H9 (cell line): Measurements from ENCODE around the gene IMPDH2. TPM values are rescaled to one million over a fixed set of nuclear protein-coding genes. Genes with fewer than 3 reads are reported as not detected.
A peak's percentile ranks its signal among the peaks of the same experiment; 100 is the strongest.

ENCODE experiments used
- DNase-seq: peaks from one replicate; pipeline ENCODE4 v3.0.0-alpha.2; 2017
- H2AFZ ChIP-seq: one replicate; pipeline ENCODE4 v1.6.1; 2013; ENCODE audit warnings: mild to moderate bottlenecking, low read length, control low read depth, moderate library complexity
- H2AK5ac ChIP-seq: 2 replicates; pipeline ENCODE4 v1.6.1; 2013; ENCODE audit warnings: low read length, control low read depth, mixed read lengths; ENCODE audit not compliant: insufficient read length
- H2BK120ac ChIP-seq: one replicate; pipeline ENCODE4 v1.6.1; 2013; ENCODE audit warnings: low read depth, mild to moderate bottlenecking, low read length, control low read depth, inconsistent platforms; ENCODE audit not compliant: poor library complexity, severe bottlenecking
- H2BK12ac ChIP-seq: 2 replicates; pipeline ENCODE4 v1.6.1; 2013; ENCODE audit warnings: low read length, control low read depth, mixed read lengths, low read depth; ENCODE audit not compliant: insufficient read length
- H2BK15ac ChIP-seq: 2 replicates; pipeline ENCODE4 v1.6.1; 2013; ENCODE audit warnings: low read depth, low read length, control low read depth
- H2BK20ac ChIP-seq: one replicate; pipeline ENCODE4 v1.6.1; 2013; ENCODE audit warnings: low read depth, mild to moderate bottlenecking, low read length, control low read depth, inconsistent platforms; ENCODE audit not compliant: poor library complexity, severe bottlenecking
- H2BK5ac ChIP-seq: 2 replicates; pipeline ENCODE4 v1.6.1; 2013; ENCODE audit warnings: low read length, control low read depth, mixed read lengths; ENCODE audit not compliant: insufficient read length
- H3K14ac ChIP-seq: 2 replicates; pipeline ENCODE4 v1.6.1; 2013; ENCODE audit warnings: low read length, control low read depth; ENCODE audit not compliant: insufficient read depth
- H3K18ac ChIP-seq: 2 replicates; pipeline ENCODE4 v1.6.1; 2013; ENCODE audit warnings: low read depth, mild to moderate bottlenecking, mixed read lengths, low read length, control low read depth; ENCODE audit not compliant: insufficient read length
- H3K23ac ChIP-seq: 2 replicates; pipeline ENCODE4 v1.6.1; 2013; ENCODE audit warnings: low read length, control low read depth, mixed read lengths, low read depth; ENCODE audit not compliant: insufficient read length
- H3K23me2 ChIP-seq: 2 replicates; pipeline ENCODE4 v1.6.1; 2013; ENCODE audit warnings: low read depth, mild to moderate bottlenecking, mixed read lengths, low read length, control low read depth; ENCODE audit not compliant: insufficient read length, poor library complexity, severe bottlenecking
- H3K27ac ChIP-seq: 2 replicates; pipeline ENCODE4 v1.5.1; 2013; ENCODE audit warnings: low read length, control low read depth, mixed read lengths, low read depth; ENCODE audit not compliant: insufficient read length
- H3K27me3 ChIP-seq: 2 replicates; pipeline ENCODE4 v1.6.1; 2013; ENCODE audit warnings: low read length, control low read depth, inconsistent platforms; ENCODE audit not compliant: insufficient read depth
- H3K4ac ChIP-seq: 2 replicates; pipeline ENCODE4 v1.6.1; 2013; ENCODE audit warnings: low read depth, mild to moderate bottlenecking, control low read depth, inconsistent platforms, low read length, moderate library complexity
- H3K4me1 ChIP-seq: 2 replicates; pipeline ENCODE4 v1.6.1; 2013; ENCODE audit warnings: low read length, control low read depth, inconsistent platforms; ENCODE audit not compliant: insufficient read depth
- H3K4me2 ChIP-seq: 2 replicates; pipeline ENCODE4 v1.6.1; 2013; ENCODE audit warnings: low read length, control low read depth, mixed read lengths; ENCODE audit not compliant: insufficient read length, insufficient read depth
- H3K56ac ChIP-seq: 2 replicates; pipeline ENCODE4 v1.6.1; 2013; ENCODE audit warnings: low read depth, mild to moderate bottlenecking, mixed read lengths, low read length, control low read depth; ENCODE audit not compliant: insufficient read length
- H3K79me1 ChIP-seq: 2 replicates; pipeline ENCODE4 v1.6.1; 2013; ENCODE audit warnings: low read depth, mild to moderate bottlenecking, moderate library complexity, low read length, control low read depth, inconsistent platforms; ENCODE audit not compliant: insufficient read depth, poor library complexity, severe bottlenecking
- H3K79me2 ChIP-seq: 2 replicates; pipeline ENCODE4 v1.6.1; 2013; ENCODE audit warnings: low read length, control low read depth, inconsistent platforms; ENCODE audit not compliant: insufficient read depth
- H3K9ac ChIP-seq: 2 replicates; pipeline ENCODE4 v1.6.1; 2013; ENCODE audit warnings: low read length, control low read depth, mixed read lengths; ENCODE audit not compliant: insufficient read length; ENCODE audit errors: extremely low read depth
- H3K9me3 ChIP-seq: one replicate; pipeline ENCODE4 v1.6.1; 2013; ENCODE audit warnings: low read depth, low read length, inconsistent platforms; ENCODE audit not compliant: control insufficient read depth
- H3T11ph ChIP-seq: one replicate; pipeline ENCODE4 v1.6.1; 2013; ENCODE audit warnings: mild to moderate bottlenecking, low read length, control low read depth, inconsistent platforms
- H4K20me1 ChIP-seq: one replicate; pipeline ENCODE4 v1.6.1; 2013; ENCODE audit not compliant: control insufficient read depth, insufficient read length, insufficient read depth
- H4K5ac ChIP-seq: 2 replicates; pipeline ENCODE4 v1.6.1; 2013; ENCODE audit warnings: low read depth, mild to moderate bottlenecking, mixed read lengths, low read length, control low read depth; ENCODE audit not compliant: insufficient read length
- H4K8ac ChIP-seq: replicated peaks from 2 replicates; pipeline ENCODE4 v1.6.1; 2013; ENCODE audit warnings: low read length, control low read depth, mixed read lengths, low read depth; ENCODE audit not compliant: insufficient read length
- H4K91ac ChIP-seq: 2 replicates; pipeline ENCODE4 v1.6.1; 2013; ENCODE audit warnings: low read depth, mild to moderate bottlenecking, moderate library complexity, mixed read lengths, low read length, control low read depth; ENCODE audit not compliant: insufficient read length
- H3K27ac Mint-ChIP-seq, 3 experiments: 2 replicates in 2 of 3; 3 replicates in 1 of 3; pipeline ENCODE4 v1.8.0; 2020 to 2021; ENCODE audit warnings: mixed read lengths in 3 of 3, mild to moderate bottlenecking in 1 of 3, moderate library complexity in 1 of 3
- H3K27me3 Mint-ChIP-seq: 2 replicates; pipeline ENCODE4 v1.8.0; 2021; ENCODE audit warnings: low read depth, mild to moderate bottlenecking, moderate library complexity, mixed read lengths
- H3K36me3 Mint-ChIP-seq, 3 experiments: 2 replicates in 2 of 3; 3 replicates in 1 of 3; pipeline ENCODE4 v1.8.0; 2020 to 2021; ENCODE audit warnings: low read depth in 3 of 3, mixed read lengths in 3 of 3; ENCODE audit not compliant: insufficient read depth in 1 of 3
- H3K4me1 Mint-ChIP-seq, 2 experiments: 2 replicates each; pipeline ENCODE4 v1.8.0; 2020; ENCODE audit warnings: mixed read lengths in 2 of 2
- H3K4me3 Mint-ChIP-seq, 2 experiments: 2 replicates in 1 of 2; 3 replicates in 1 of 2; pipeline ENCODE4 v1.8.0; 2020 to 2021; ENCODE audit warnings: mild to moderate bottlenecking in 2 of 2, mixed read lengths in 2 of 2, moderate library complexity in 1 of 2
- H3K9me3 Mint-ChIP-seq, 2 experiments: 2 replicates in 1 of 2; 3 replicates in 1 of 2; pipeline ENCODE4 v1.8.0; 2020; ENCODE audit warnings: mild to moderate bottlenecking in 2 of 2, mixed read lengths in 2 of 2, moderate library complexity in 1 of 2
- WGBS: extraction: QIAGEN DNeasy Blood & Tissue Kit; methylation state at CpG from one replicate; pipeline ENCODE4 v1.1.7; 2013; ENCODE audit warnings: missing lambda C conversion rate, low lambda C conversion rate, mixed read lengths; ENCODE audit not compliant: insufficient read length; ENCODE audit errors: extremely low coverage; 5-methylcytosine and 5-hydroxymethylcytosine counted together
- total RNA-seq: library from RNA; stranded (reverse); gene quantifications from 2 replicates; pipeline ENCODE4 v1.2.1, GENCODE V29; 2021
- TF ChIP-seq, protein P1 (sequence below): fragments of 200-600 bp; sonication (generic); conservative IDR thresholded peaks from 3 replicates; pipeline ENCODE4 v1.8.0; 2021; ENCODE audit warnings: antibody characterized with exemption, mild to moderate bottlenecking

IMPDH2 gene
- total RNA-seq, 1 experiment from 2014 or later = 408 TPM

DNA sequence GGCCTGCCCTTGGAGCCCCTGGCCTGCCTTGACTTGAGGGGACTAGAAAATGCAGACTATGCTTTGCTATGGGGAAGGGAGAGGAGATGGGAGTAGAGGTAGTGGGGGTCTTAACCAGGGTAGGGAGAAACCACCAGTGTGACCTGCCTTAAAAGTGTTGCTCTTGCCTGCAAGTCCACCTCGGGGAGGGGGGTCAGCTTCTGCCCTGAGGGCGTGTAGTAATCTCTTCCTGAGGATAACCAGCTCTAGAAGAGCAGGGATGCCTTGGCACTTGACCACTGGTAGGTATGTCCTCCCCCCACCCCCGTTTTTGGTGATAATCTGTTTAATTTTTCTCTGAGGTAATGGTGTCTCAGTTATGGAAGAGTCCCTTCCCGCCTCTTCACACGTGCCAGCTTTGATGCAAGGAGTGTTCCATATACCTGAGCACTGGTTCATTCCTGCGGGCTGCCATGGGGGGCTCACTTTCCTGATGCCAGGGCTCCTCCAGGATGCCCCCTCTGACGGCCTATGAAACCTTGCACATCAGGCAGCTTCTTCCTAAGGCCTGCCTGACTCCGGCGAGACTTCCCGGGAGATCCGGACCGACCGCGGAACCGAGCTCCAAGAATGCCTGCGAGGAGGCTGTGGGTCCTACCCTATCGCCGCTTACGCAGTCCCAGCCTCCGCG lies 39.9 kb downstream of the IMPDH2 start:
- H2BK5ac ChIP-seq = no peak overlapping the region
- no peak overlapping the region for H4K8ac ChIP-seq
- peak overlapping the region; percentile 49; the same call in 1 of the 2 replicates for H3K14ac ChIP-seq
- WGBS = no CpG with 5 or more reads among the region's 21 CpGs
- Mint-ChIP-seq H3K27ac (peak overlapping the region; percentile 86 to 97 (median 91); a peak in 5 of 7 replicates), H3K36me3 (peaks cover 6 to 33% (median 11%) of the 10 kb centered on the region in 3 experiments), H3K27me3 (no peaks in the 10 kb centered on the region; the same call in 1 of the 2 replicates), H3K9me3 (no peaks in the 10 kb centered on the region), H3K4me3 (peak overlapping the region; percentile 88 to 94), H3K4me1 (peaks cover 20% of the 10 kb centered on the region in 2 experiments)
- H2BK20ac ChIP-seq = no peak overlapping the region
- H2AFZ ChIP-seq = no peak overlapping the region
- peak overlapping the region; percentile 81 for H3K18ac ChIP-seq
- H3K56ac ChIP-seq = no peak overlapping the region
- H3K79me2 ChIP-seq = no peaks in the 10 kb centered on the region; the same call in 1 of the 2 replicates
- H3K4ac ChIP-seq = no peak overlapping the region
- no peak overlapping the region for H3K23ac ChIP-seq
- H2BK15ac ChIP-seq = no peak overlapping the region
- no peak overlapping the region for H2AK5ac ChIP-seq
- TF ChIP-seq, protein P1, sequence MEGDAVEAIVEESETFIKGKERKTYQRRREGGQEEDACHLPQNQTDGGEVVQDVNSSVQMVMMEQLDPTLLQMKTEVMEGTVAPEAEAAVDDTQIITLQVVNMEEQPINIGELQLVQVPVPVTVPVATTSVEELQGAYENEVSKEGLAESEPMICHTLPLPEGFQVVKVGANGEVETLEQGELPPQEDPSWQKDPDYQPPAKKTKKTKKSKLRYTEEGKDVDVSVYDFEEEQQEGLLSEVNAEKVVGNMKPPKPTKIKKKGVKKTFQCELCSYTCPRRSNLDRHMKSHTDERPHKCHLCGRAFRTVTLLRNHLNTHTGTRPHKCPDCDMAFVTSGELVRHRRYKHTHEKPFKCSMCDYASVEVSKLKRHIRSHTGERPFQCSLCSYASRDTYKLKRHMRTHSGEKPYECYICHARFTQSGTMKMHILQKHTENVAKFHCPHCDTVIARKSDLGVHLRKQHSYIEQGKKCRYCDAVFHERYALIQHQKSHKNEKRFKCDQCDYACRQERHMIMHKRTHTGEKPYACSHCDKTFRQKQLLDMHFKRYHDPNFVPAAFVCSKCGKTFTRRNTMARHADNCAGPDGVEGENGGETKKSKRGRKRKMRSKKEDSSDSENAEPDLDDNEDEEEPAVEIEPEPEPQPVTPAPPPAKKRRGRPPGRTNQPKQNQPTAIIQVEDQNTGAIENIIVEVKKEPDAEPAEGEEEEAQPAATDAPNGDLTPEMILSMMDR = no peak
- H3K27ac ChIP-seq = no peak overlapping the region
- no peaks in the 10 kb centered on the region for H3K9me3 ChIP-seq
- no peak overlapping the region for H4K5ac ChIP-seq
- H3K79me1 ChIP-seq = no peaks in the 10 kb centered on the region
- H3K4me2 ChIP-seq = peak overlapping the region; percentile 90
- H3K27me3 ChIP-seq = no peaks in the 10 kb centered on the region
- H2BK12ac ChIP-seq = no peak overlapping the region
- peaks cover 21% of the 10 kb centered on the region for H3K23me2 ChIP-seq
- DNase-seq = no peak
- no peaks in the 10 kb centered on the region for H4K20me1 ChIP-seq
- peaks cover 11% of the 10 kb centered on the region; the same call in 1 of the 2 replicates for H3K4me1 ChIP-seq
- H2BK120ac ChIP-seq = no peak overlapping the region
- H4K91ac ChIP-seq = no peak overlapping the region
- no peak overlapping the region for H3T11ph ChIP-seq
- H3K9ac ChIP-seq = peak overlapping the region; percentile 31
